ENCODE results near the gene SOST.

Gene SOST

GRCh38 chr17:43774304-43775250 is 16.0 kb upstream of the SOST start:
- no peak for DNase-seq

- DNase-seq, result no peak
These were observed 14.5 kb upstream of the SOST start for GRCh38 chr17:43772877-43773648.

GRCh38 chr17:43771463-43771862 is 12.9 kb upstream of the SOST start:
- DNase-seq, result no peak

GRCh38 chr17:43770957-43771356 is 12.4 kb upstream of the SOST start:
- DNase-seq, result no peak

GRCh38 chr17:43769859-43770258 is 11.3 kb upstream of the SOST start:
- no peak for DNase-seq

- no peak for DNase-seq
These were observed 10.8 kb upstream of the SOST start for GRCh38 chr17:43769426-43769825.

- no peak for DNase-seq
These were observed 10.4 kb upstream of the SOST start for GRCh38 chr17:43768943-43769342.

GRCh38 chr17:43768382-43768781 is 9.8 kb upstream of the SOST start:
- no peak for DNase-seq

GRCh38 chr17:43767713-43768059 is 9.1 kb upstream of the SOST start:
- DNase-seq, result no peak

- DNase-seq, result no peak
These were observed 8.6 kb upstream of the SOST start for GRCh38 chr17:43767053-43767712.

GRCh38 chr17:43766413-43767052 is 7.9 kb upstream of the SOST start:
- DNase-seq, result peak in 3 of 4 experiments; percentile 8 to 29 (median 25)

- peak; percentile 67 to 86 (median 79) for DNase-seq
These were observed 1.8 kb upstream of the SOST start for GRCh38 chr17:43760254-43760852.

GRCh38 chr17:43759836-43760235 is 1.2 kb upstream of the SOST start:
- no peak for DNase-seq

GRCh38 chr17:43758086-43758485 is 505 bp downstream of the SOST start:
- no peak for DNase-seq

- DNase-seq, result no peak
These were observed 1.4 kb downstream of the SOST start for GRCh38 chr17:43757171-43757660.

GRCh38 chr17:43756201-43756600 is 2.4 kb downstream of the SOST start:
- no peak for DNase-seq

GRCh38 chr17:43755389-43755875 is 3.2 kb downstream of the SOST start:
- DNase-seq, result no peak

- DNase-seq, result no peak
These were observed 3.6 kb downstream of the SOST start for GRCh38 chr17:43754947-43755346.

GRCh38 chr17:43753493-43754129 is 5.0 kb downstream of the SOST start:
- no peak for DNase-seq

- DNase-seq, result no peak
These were observed 8.4 kb downstream of the SOST start for GRCh38 chr17:43750153-43750552.

- DNase-seq, result no peak
These were observed 13.1 kb downstream of the SOST start for GRCh38 chr17:43745541-43745940.

GRCh38 chr17:43741636-43742035 is 17.0 kb downstream of the SOST start:
- DNase-seq, result no peak

Data from activated CD4-positive, CD25-positive, alpha-beta regulatory T cell (primary cell).